SK-N-SH (cell line): Measurements from ENCODE around the gene XXYLT1.

Source experiments
- CTCF ChIP-seq: fragments of 200-600 bp; sonication (generic); IDR thresholded peaks from 2 replicates; pipeline ENCODE4 v1.6.1; 2017; ENCODE audit warnings: antibody characterized with exemption, mild to moderate bottlenecking, moderate library complexity
- FOSL2 ChIP-seq: IDR thresholded peaks from 2 replicates; pipeline ENCODE4 v1.4.0; 2012; ENCODE audit warnings: low read depth, mild to moderate bottlenecking, moderate library complexity, borderline replicate concordance
- GABPA ChIP-seq: IDR thresholded peaks from 2 replicates; pipeline ENCODE4 v1.4.0; 2012; ENCODE audit warnings: low read depth, mild to moderate bottlenecking
- MAX ChIP-seq: IDR thresholded peaks from 2 replicates; pipeline ENCODE4 v1.4.0; 2012; ENCODE audit warnings: low read depth
- MEF2A ChIP-seq: IDR thresholded peaks from 2 replicates; pipeline ENCODE4 v1.4.0; 2012; ENCODE audit warnings: low read depth, borderline replicate concordance
- POLR2AphosphoS5 ChIP-seq: IDR thresholded peaks from 2 replicates; pipeline ENCODE4 v1.6.1; 2012; ENCODE audit warnings: low read depth, low read length
- RAD21 ChIP-seq: IDR thresholded peaks from 2 replicates; pipeline ENCODE4 v1.6.1; 2012; ENCODE audit warnings: mild to moderate bottlenecking, low read length
- RFX5 ChIP-seq: IDR thresholded peaks from 2 replicates; pipeline ENCODE4 v1.6.1; 2012; ENCODE audit warnings: mild to moderate bottlenecking, improper control_type of control experiment, low read length
- SIN3A ChIP-seq: IDR thresholded peaks from 2 replicates; pipeline ENCODE4 v1.6.1; 2012; ENCODE audit warnings: low read depth, mild to moderate bottlenecking, low read length, moderate library complexity, borderline replicate concordance
- SMC3 ChIP-seq: IDR thresholded peaks from 2 replicates; pipeline ENCODE4 v1.6.1; 2012; ENCODE audit warnings: low read depth, low read length, improper control_type of control experiment
- TAF1 ChIP-seq: IDR thresholded peaks from 2 replicates; pipeline ENCODE4 v1.6.1; 2012; ENCODE audit warnings: low read depth, mild to moderate bottlenecking, low read length, moderate library complexity, borderline replicate concordance
- ZBTB33 ChIP-seq: IDR thresholded peaks from 2 replicates; pipeline ENCODE4 v1.4.0; 2012; ENCODE audit warnings: low read depth, borderline replicate concordance

GRCh38 chr3:195042743-195043606 is 228.0 kb downstream of the XXYLT1 start:
- TF ChIP-seq CTCF (no peak), MAX (no peak), MEF2A (no peak), POLR2AphosphoS5 (no peak), FOSL2 (no peak), TAF1 (no peak), SIN3A (no peak), RFX5 (no peak), SMC3 (no peak), GABPA (no peak), ZBTB33 (no peak), RAD21 (no peak)
